ENCODE measurements around the gene MEFV.
"Not testable (repeated sequence)": the region's sequence is repeated elsewhere in the genome, so short reads cannot be mapped to it uniquely, and the experiment has no call there.

Gene MEFV

GRCh38 chr16:3220839-3221238 is 35.6 kb downstream of the MEFV start:
- DNase-seq (ENCODE audit: low read depth in 2 of 2) = no peak

- no peak for DNase-seq (ENCODE audit: low read depth in 2 of 2)
Observed at GRCh38 chr16:3216263-3216640, 40.2 kb downstream of the MEFV start.

GRCh38 chr16:3215601-3216262 is 40.7 kb downstream of the MEFV start:
- DNase-seq (ENCODE audit: low read depth in 2 of 2) = no peak

- DNase-seq (ENCODE audit: low read depth in 2 of 2) = no peak
Observed at GRCh38 chr16:3214904-3215600, 41.4 kb downstream of the MEFV start.

GRCh38 chr16:3212567-3212966 is 43.9 kb downstream of the MEFV start:
- no peak for DNase-seq (ENCODE audit: low read depth in 2 of 2)

GRCh38 chr16:3212006-3212405 is 44.4 kb downstream of the MEFV start:
- no peak for DNase-seq (ENCODE audit: low read depth in 2 of 2)

GRCh38 chr16:3207086-3207953 is 49.1 kb downstream of the MEFV start:
- no peak for DNase-seq (ENCODE audit: low read depth in 2 of 2)

- DNase-seq (ENCODE audit: low read depth in 2 of 2) = not testable (repeated sequence)
Observed at GRCh38 chr16:3205939-3206338, 50.5 kb downstream of the MEFV start.

- DNase-seq (ENCODE audit: low read depth in 2 of 2) = no peak
Observed at GRCh38 chr16:3202903-3203539, 53.4 kb downstream of the MEFV start.

GRCh38 chr16:3198334-3199072 is 57.9 kb downstream of the MEFV start:
- DNase-seq (ENCODE audit: low read depth in 2 of 2) = no peak

GRCh38 chr16:3197694-3198333 is 58.6 kb downstream of the MEFV start:
- DNase-seq (ENCODE audit: low read depth in 2 of 2) = not testable (repeated sequence)

GRCh38 chr16:3195975-3196374 is 60.5 kb downstream of the MEFV start:
- DNase-seq (ENCODE audit: low read depth in 2 of 2) = no peak

- no peak for DNase-seq (ENCODE audit: low read depth in 2 of 2)
Observed at GRCh38 chr16:3194792-3195191, 61.6 kb downstream of the MEFV start.

GRCh38 chr16:3193221-3194212 is 62.9 kb downstream of the MEFV start:
- DNase-seq (ENCODE audit: low read depth in 2 of 2) = no peak

- no peak for DNase-seq (ENCODE audit: low read depth in 2 of 2)
Observed at GRCh38 chr16:3192476-3193019, 63.9 kb downstream of the MEFV start.
